ENCODE data around the gene NOC2L. TPM values are rescaled to one million over a fixed set of nuclear protein-coding genes. Genes with fewer than 3 reads are reported as not detected.

NOC2L gene
- total and polyA plus RNA-seq, 10 donors: 26.2 to 73.4 (median 45.9) TPM

GRCh38 chr1:998995-999724, 40.1 kb upstream of the NOC2L start:
- WGBS, 5 donors: 1 to 4% (median 1%) methylated on average over 14 to 86 of the region's 86 CpGs
- H3K4me1 ChIP-seq: peaks cover 5 to 73% (median 50%) of the 10 kb centered on the region in 6 donors
- peak overlapping the region; percentile 23 to 79 (median 53) for H3K4me3 ChIP-seq
- no peaks in the 10 kb centered on the region for H3K9me3 ChIP-seq
- peaks cover 6 to 100% (median 67%) of the 10 kb centered on the region in 7 donors for H3K27me3 ChIP-seq (replicated peaks in 1 of 7)
- intact Hi-C loops (cut with DNase I; ENCODE audit: low total_unique reads): no loop called here
- H3K36me3 ChIP-seq: peaks cover 0 to 5% (median 0%) of the 10 kb centered on the region in 6 donors
- peak; percentile 80 for DNase-seq
- H3K27ac ChIP-seq: peak overlapping the region in 7 of 8 donors; percentile 87 to 93 (median 89)
- TF ChIP-seq POLR2A (IDR thresholded peaks at IDR 0.05) (no peak), CTCF (IDR thresholded peaks at IDR 0.05 in 8 of 11, conservative IDR thresholded peaks at IDR 0.05 in 3 of 11) (no peak), POLR2AphosphoS5 (IDR thresholded peaks at IDR 0.05) (no peak)

GRCh38 chr1:998745-998994, 39.6 kb upstream of the NOC2L start:
- Histone ChIP-seq H3K27ac (peak overlapping the region in 2 of 8 donors; percentile 88 to 93), H3K4me1 (peaks cover 5 to 69% (median 50%) of the 10 kb centered on the region in 6 donors), H3K4me3 (peak overlapping the region; percentile 23 to 79 (median 53)), H3K36me3 (peaks cover 0 to 5% (median 0%) of the 10 kb centered on the region in 6 donors), H3K27me3 (replicated peaks in 1 of 7) (peaks cover 6 to 100% (median 64%) of the 10 kb centered on the region in 7 donors), H3K9me3 (no peaks in the 10 kb centered on the region)
- TF ChIP-seq POLR2A (IDR thresholded peaks at IDR 0.05) (no peak), CTCF (IDR thresholded peaks at IDR 0.05 in 8 of 11, conservative IDR thresholded peaks at IDR 0.05 in 3 of 11) (no peak), POLR2AphosphoS5 (IDR thresholded peaks at IDR 0.05) (no peak)
- intact Hi-C loops (cut with DNase I; ENCODE audit: low total_unique reads): no loop called here
- DNase-seq: no peak
- 0 to 3% (median 1%) methylated on average over 15 to 27 of the region's 27 CpGs; no CpG with 5 or more reads in 1 of the 5 donors for WGBS, 5 donors

- Histone ChIP-seq H3K27ac (peak overlapping the region in 1 of 8 donors; percentile 93), H3K4me1 (peaks cover 5 to 69% (median 50%) of the 10 kb centered on the region in 6 donors)
- intact Hi-C loops (cut with DNase I; ENCODE audit: low total_unique reads): no loop called here
These were observed 39.1 kb upstream of the NOC2L start for GRCh38 chr1:997993-998744.

More at GRCh38 chr1:997993-998744, 39.1 kb upstream of the NOC2L start:
- WGBS, 5 donors: 15 to 28% (median 18%) methylated on average over 21 to 75 of the region's 75 CpGs
- no peak for TF ChIP-seq CTCF (IDR thresholded peaks at IDR 0.05 in 8 of 11, conservative IDR thresholded peaks at IDR 0.05 in 3 of 11)
- TF ChIP-seq POLR2A (IDR thresholded peaks at IDR 0.05): no peak
- no peak for TF ChIP-seq POLR2AphosphoS5 (IDR thresholded peaks at IDR 0.05)
- Histone ChIP-seq H3K4me3 (peak overlapping the region in 7 of 8 donors; percentile 46 to 79 (median 54)), H3K9me3 (no peaks in the 10 kb centered on the region), H3K36me3 (peaks cover 0 to 5% (median 0%) of the 10 kb centered on the region in 6 donors), H3K27me3 (replicated peaks in 1 of 7) (peaks cover 6 to 100% (median 59%) of the 10 kb centered on the region in 7 donors)
- DNase-seq: peak; percentile 64

All from spleen (tissue), 11 donors.